Cardiac fibroblast (primary cell): ENCODE results near the gene EPHB2.

Source experiments
- DNase-seq, 2 donors: peaks; one replicate each; pipeline versions ENCODE4 v3.0.0 to v3.0.0-alpha.2; 2010; ENCODE audit warnings: low read depth in 2 of 2
- H3K4me3 ChIP-seq, 2 donors: replicated peaks in 1 of 2; 1 replicate in 1 of 2; 2 replicates in 1 of 2; pipeline ENCODE4 v1.5.1; 2011; ENCODE audit warnings: low read depth in 2 of 2, low read length in 2 of 2, mild to moderate bottlenecking in 2 of 2, moderate library complexity in 1 of 2
- TF ChIP-seq, protein P1 (sequence below): IDR thresholded peaks from one replicate; pipeline ENCODE4 v1.5.1; 2011; ENCODE audit warnings: low read depth, mild to moderate bottlenecking, low read length, inconsistent platforms

Gene EPHB2

GRCh38 chr1:22910986-22911651 lies 200.5 kb downstream of the EPHB2 start:
- no peak overlapping the region for H3K4me3 ChIP-seq
- DNase-seq = no peak
- TF ChIP-seq, protein P1, sequence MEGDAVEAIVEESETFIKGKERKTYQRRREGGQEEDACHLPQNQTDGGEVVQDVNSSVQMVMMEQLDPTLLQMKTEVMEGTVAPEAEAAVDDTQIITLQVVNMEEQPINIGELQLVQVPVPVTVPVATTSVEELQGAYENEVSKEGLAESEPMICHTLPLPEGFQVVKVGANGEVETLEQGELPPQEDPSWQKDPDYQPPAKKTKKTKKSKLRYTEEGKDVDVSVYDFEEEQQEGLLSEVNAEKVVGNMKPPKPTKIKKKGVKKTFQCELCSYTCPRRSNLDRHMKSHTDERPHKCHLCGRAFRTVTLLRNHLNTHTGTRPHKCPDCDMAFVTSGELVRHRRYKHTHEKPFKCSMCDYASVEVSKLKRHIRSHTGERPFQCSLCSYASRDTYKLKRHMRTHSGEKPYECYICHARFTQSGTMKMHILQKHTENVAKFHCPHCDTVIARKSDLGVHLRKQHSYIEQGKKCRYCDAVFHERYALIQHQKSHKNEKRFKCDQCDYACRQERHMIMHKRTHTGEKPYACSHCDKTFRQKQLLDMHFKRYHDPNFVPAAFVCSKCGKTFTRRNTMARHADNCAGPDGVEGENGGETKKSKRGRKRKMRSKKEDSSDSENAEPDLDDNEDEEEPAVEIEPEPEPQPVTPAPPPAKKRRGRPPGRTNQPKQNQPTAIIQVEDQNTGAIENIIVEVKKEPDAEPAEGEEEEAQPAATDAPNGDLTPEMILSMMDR = no peak

DNA sequence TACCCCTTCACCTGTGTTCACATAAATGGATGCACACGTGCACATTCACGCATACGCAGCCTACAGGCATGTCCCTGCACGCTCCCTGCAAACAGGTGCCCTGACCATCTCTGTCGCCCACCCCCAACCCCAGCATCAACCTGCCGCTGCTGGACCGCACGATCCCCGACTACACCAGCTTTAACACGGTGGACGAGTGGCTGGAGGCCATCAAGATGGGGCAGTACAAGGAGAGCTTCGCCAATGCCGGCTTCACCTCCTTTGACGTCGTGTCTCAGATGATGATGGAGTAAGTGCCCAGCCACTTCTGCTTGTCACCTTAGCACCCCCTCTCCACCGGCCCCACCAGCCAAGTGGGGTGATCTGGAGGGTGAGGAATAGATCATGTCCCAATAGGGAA lies 201.7 kb downstream of the EPHB2 start:
- TF ChIP-seq, protein P1 = no peak
- no peak for DNase-seq
- no peak overlapping the region for H3K4me3 ChIP-seq

- no peak overlapping the region for H3K4me3 ChIP-seq
- TF ChIP-seq, protein P1 = no peak
- DNase-seq = no peak
Observed at GRCh38 chr1:22913421-22914141, 202.9 kb downstream of the EPHB2 start.

GRCh38 chr1:22914156-22914555 lies 203.5 kb downstream of the EPHB2 start:
- DNase-seq = no peak
- TF ChIP-seq, protein P1 = no peak
- H3K4me3 ChIP-seq = no peak overlapping the region

DNA sequence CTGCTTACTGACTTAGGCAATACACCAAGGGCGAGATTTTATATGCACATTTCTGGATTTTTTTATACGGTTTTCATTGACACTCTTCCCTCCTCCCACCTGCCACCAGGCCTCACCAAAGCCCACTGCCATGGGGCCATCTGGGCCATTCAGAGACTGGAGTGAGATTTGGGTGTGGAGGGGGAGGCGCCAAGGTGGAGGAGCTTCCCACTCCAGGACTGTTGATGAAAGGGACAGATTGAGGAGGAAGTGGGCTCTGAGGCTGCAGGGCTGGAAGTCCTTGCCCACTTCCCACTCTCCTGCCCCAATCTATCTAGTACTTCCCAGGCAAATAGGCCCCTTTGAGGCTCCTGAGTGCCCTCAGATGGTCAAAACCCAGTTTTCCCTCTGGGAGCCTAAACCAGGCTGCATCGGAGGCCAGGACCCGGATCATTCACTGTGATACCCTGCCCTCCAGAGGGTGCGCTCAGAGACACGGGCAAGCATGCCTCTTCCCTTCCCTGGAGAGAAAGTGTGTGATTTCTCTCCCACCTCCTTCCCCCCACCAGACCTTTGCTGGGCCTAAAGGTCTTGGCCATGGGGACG lies 204.1 kb downstream of the EPHB2 start:
- no peak overlapping the region for H3K4me3 ChIP-seq
- no peak for DNase-seq
- TF ChIP-seq, protein P1 = no peak

DNA sequence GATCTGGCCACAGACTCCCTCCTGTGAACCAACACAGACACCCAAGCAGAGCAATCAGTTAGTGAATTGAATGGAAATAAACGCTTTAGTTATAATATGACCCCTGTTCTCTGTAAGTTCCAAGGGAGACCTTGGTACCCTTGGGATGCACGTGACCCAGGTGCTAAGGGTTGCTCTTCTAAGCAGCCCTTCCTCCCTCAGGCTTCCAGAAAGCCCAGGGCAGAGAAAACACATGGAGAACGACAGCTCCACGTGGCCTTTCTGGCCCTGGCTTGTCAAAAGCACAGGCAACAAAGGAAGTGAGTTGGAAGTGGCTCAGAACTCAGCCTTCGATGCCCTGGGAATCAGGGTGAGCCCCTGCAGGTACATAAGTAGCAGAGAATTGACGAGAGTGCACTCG lies 204.6 kb downstream of the EPHB2 start:
- no peak for DNase-seq
- TF ChIP-seq, protein P1 = no peak
- H3K4me3 ChIP-seq = no peak overlapping the region
